Natural killer cell (primary cell): ENCODE data around the gene STX16. TPM values are rescaled to one million over a fixed set of nuclear protein-coding genes. Genes with fewer than 3 reads are reported as not detected.

ENCODE experiments used
- ATAC-seq, 3 donors: fragments of 150-1000 bp in 2 of 3; fragments of 200-7000 bp in 1 of 3; cut with Tn5 transposase; 1 replicate in 1 of 3; 2 replicates in 2 of 3; pipeline ENCODE4 v1.10.0; 2021; ENCODE audit warnings: mild to moderate bottlenecking in 2 of 3, moderate library complexity in 2 of 3
- DNase-seq, 2 donors: peaks; one replicate each; pipeline versions ENCODE4 v3.0.0 to v3.0.0-alpha.2; 2013 to 2021; ENCODE audit warnings: mixed read lengths in 1 of 2
- H3K27ac ChIP-seq: one replicate; pipeline ENCODE4 v1.5.1; 2013; ENCODE audit warnings: mild to moderate bottlenecking, low read length
- H3K27me3 ChIP-seq: one replicate; pipeline ENCODE4 v1.6.1; 2013; ENCODE audit warnings: low read length; ENCODE audit not compliant: control insufficient read depth, insufficient read depth
- H3K36me3 ChIP-seq: one replicate; pipeline ENCODE4 v1.6.1; 2013; ENCODE audit warnings: low read length; ENCODE audit not compliant: control insufficient read depth, insufficient read depth
- H3K4me1 ChIP-seq: one replicate; pipeline ENCODE4 v1.6.1; 2013; ENCODE audit warnings: low read length; ENCODE audit not compliant: control insufficient read depth, insufficient read depth
- H3K4me3 ChIP-seq: one replicate; pipeline ENCODE4 v1.5.1; 2013; ENCODE audit warnings: low read length
- H3K9me3 ChIP-seq: one replicate; pipeline ENCODE4 v1.6.1; 2013; ENCODE audit warnings: low read length; ENCODE audit not compliant: control insufficient read depth, insufficient read depth
- H3K27ac Mint-ChIP-seq, 2 donors: one replicate each; pipeline ENCODE4 v1.8.0; 2022; ENCODE audit warnings: mild to moderate bottlenecking in 2 of 2, mixed read lengths in 2 of 2, moderate library complexity in 1 of 2
- H3K27me3 Mint-ChIP-seq, 2 donors: one replicate each; pipeline ENCODE4 v1.8.0; 2022; ENCODE audit warnings: low read depth in 2 of 2, mixed read lengths in 2 of 2
- H3K36me3 Mint-ChIP-seq: one replicate; pipeline ENCODE4 v1.8.0; 2022; ENCODE audit warnings: mixed read lengths
- H3K4me1 Mint-ChIP-seq, 2 donors: one replicate each; pipeline ENCODE4 v1.8.0; 2022; ENCODE audit warnings: mixed read lengths in 2 of 2
- H3K4me3 Mint-ChIP-seq: one replicate; pipeline ENCODE4 v1.8.0; 2022; ENCODE audit warnings: mild to moderate bottlenecking, moderate library complexity, mixed read lengths
- H3K9me3 Mint-ChIP-seq, 2 donors: one replicate each; pipeline ENCODE4 v1.8.0; 2022; ENCODE audit warnings: mixed read lengths in 2 of 2
- WGBS: methylation state at CpG from one replicate; pipeline ENCODE4 v1.1.7; 2013; ENCODE audit warnings: missing lambda C conversion rate; ENCODE audit not compliant: insufficient coverage; 5-methylcytosine and 5-hydroxymethylcytosine counted together
- intact Hi-C: fragments of 100-400 bp; cut with micrococcal nuclease; formaldehyde crosslinking; loops from one replicate; pipeline ENCODE4 v1.14.2; 2022
- total RNA-seq, 4 donors: library from RNA; stranded (reverse); fragments of 120-200 nt in 1 of 4; gene quantifications; one replicate each; pipeline versions ENCODE4 v1.2.3 to v1.2.4, GENCODE V29; 2013 to 2022
- TF ChIP-seq, protein P1 (sequence below): fragments of 200-600 bp; IDR thresholded peaks from one replicate; pipeline ENCODE4 v1.8.0; 2022; ENCODE audit warnings: antibody characterized with exemption

Gene STX16
- total RNA-seq, 3 donors from 2014 or later (not counting 1 experiment from before 2014, with no cell fraction given), result 136 to 146 (median 143) TPM

GRCh38 chr20:58604128-58604881 is 46.8 kb upstream of the STX16 start:
- H3K27me3 Mint-ChIP-seq, result peaks cover 5 to 10% of the 10 kb centered on the region in 2 donors
- H3K4me1 Mint-ChIP-seq, result no peaks in the 10 kb centered on the region
- Histone ChIP-seq H3K9me3 (no peaks in the 10 kb centered on the region), H3K4me3 (no peak overlapping the region), H3K27me3 (no peaks in the 10 kb centered on the region), H3K36me3 (no peaks in the 10 kb centered on the region), H3K27ac (no peak overlapping the region), H3K4me1 (no peaks in the 10 kb centered on the region)
- no peaks in the 10 kb centered on the region for H3K36me3 Mint-ChIP-seq
- WGBS, result 85% methylated on average over 18 of the region's 19 CpGs
- no peak for DNase-seq
- no peaks in the 10 kb centered on the region for H3K9me3 Mint-ChIP-seq
- intact Hi-C loops, result no loop called here
- H3K4me3 Mint-ChIP-seq, result no peak overlapping the region
- H3K27ac Mint-ChIP-seq, result no peak overlapping the region
- ATAC-seq, result no peak
- TF ChIP-seq, protein P1, sequence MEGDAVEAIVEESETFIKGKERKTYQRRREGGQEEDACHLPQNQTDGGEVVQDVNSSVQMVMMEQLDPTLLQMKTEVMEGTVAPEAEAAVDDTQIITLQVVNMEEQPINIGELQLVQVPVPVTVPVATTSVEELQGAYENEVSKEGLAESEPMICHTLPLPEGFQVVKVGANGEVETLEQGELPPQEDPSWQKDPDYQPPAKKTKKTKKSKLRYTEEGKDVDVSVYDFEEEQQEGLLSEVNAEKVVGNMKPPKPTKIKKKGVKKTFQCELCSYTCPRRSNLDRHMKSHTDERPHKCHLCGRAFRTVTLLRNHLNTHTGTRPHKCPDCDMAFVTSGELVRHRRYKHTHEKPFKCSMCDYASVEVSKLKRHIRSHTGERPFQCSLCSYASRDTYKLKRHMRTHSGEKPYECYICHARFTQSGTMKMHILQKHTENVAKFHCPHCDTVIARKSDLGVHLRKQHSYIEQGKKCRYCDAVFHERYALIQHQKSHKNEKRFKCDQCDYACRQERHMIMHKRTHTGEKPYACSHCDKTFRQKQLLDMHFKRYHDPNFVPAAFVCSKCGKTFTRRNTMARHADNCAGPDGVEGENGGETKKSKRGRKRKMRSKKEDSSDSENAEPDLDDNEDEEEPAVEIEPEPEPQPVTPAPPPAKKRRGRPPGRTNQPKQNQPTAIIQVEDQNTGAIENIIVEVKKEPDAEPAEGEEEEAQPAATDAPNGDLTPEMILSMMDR, result no peak

- H3K36me3 ChIP-seq, result no peaks in the 10 kb centered on the region
- WGBS, result 84% methylated on average over 19 of the region's 19 CpGs
- no peaks in the 10 kb centered on the region for H3K27me3 ChIP-seq
- no peak for ATAC-seq
- Mint-ChIP-seq H3K27ac (no peak overlapping the region), H3K27me3 (peaks cover 5 to 10% of the 10 kb centered on the region in 2 donors), H3K4me1 (no peaks in the 10 kb centered on the region), H3K9me3 (no peaks in the 10 kb centered on the region), H3K4me3 (no peak overlapping the region), H3K36me3 (no peaks in the 10 kb centered on the region)
- H3K9me3 ChIP-seq, result no peaks in the 10 kb centered on the region
- H3K4me1 ChIP-seq, result no peaks in the 10 kb centered on the region
- no peak overlapping the region for H3K4me3 ChIP-seq
- TF ChIP-seq, protein P1, result no peak
- no peak overlapping the region for H3K27ac ChIP-seq
- intact Hi-C loops, result no loop called here
- no peak for DNase-seq
Measured at GRCh38 chr20:58605292-58606065, 45.6 kb upstream of the STX16 start.

DNA sequence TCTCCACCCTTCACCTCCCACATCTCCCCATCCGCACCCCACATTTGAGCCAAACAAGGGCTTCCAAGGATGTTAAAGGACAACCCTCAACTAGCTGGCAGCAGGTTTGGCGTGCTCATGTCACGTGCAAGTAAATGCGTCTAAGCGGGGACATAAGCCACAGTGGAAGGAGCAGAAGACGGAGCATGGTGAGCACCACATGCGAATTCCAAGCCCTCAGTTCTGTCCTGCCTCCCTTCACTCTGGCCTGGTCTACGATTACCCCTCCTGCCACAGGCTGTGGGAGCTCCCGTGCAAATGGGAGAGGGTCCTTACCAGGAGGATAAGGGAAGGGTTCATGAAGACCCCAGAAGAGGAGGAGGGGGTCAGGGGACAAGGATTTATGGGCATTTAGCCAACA is 44.9 kb upstream of the STX16 start:
- H3K4me3 ChIP-seq, result no peak overlapping the region
- Mint-ChIP-seq H3K4me1 (no peaks in the 10 kb centered on the region), H3K4me3 (no peak overlapping the region), H3K27me3 (peaks cover 5 to 10% of the 10 kb centered on the region in 2 donors), H3K36me3 (no peaks in the 10 kb centered on the region), H3K9me3 (no peaks in the 10 kb centered on the region), H3K27ac (peak overlapping the region in 1 of 2 donors; percentile 8)
- DNase-seq, result no peak
- no peaks in the 10 kb centered on the region for H3K9me3 ChIP-seq
- 90% methylated on average over 9 of the region's 9 CpGs for WGBS
- no peaks in the 10 kb centered on the region for H3K4me1 ChIP-seq
- H3K27me3 ChIP-seq, result no peaks in the 10 kb centered on the region
- TF ChIP-seq, protein P1, result no peak
- ATAC-seq, result no peak
- no peaks in the 10 kb centered on the region for H3K36me3 ChIP-seq
- intact Hi-C loops, result no loop called here
- H3K27ac ChIP-seq, result no peak overlapping the region
